T-helper 1 cell treated with Interleukin-12 subunit alpha and Interleukin-12 subunit beta and Interleukin-4 antibody, amounts not matched to agents 30 ng/mL and 1 ng/mL, for 36 hours (primary cell): Measurements from ENCODE around the gene SYT11. TPM values are rescaled to one million over a fixed set of nuclear protein-coding genes. Genes with fewer than 3 reads are reported as not detected.
"Not testable (repeated sequence)": the region's sequence is repeated elsewhere in the genome, so short reads cannot be mapped to it uniquely, and the experiment has no call there.

ENCODE experiments used
- intact Hi-C: fragments of 100-400 bp; cut with micrococcal nuclease; formaldehyde crosslinking; loops from one replicate; pipeline ENCODE4 v1.15.1; 2024
- total RNA-seq: library from RNA; stranded (reverse); gene quantifications from 2 replicates; pipeline ENCODE4 v1.2.3, GENCODE V29; 2022

SYT11 gene, protein sequence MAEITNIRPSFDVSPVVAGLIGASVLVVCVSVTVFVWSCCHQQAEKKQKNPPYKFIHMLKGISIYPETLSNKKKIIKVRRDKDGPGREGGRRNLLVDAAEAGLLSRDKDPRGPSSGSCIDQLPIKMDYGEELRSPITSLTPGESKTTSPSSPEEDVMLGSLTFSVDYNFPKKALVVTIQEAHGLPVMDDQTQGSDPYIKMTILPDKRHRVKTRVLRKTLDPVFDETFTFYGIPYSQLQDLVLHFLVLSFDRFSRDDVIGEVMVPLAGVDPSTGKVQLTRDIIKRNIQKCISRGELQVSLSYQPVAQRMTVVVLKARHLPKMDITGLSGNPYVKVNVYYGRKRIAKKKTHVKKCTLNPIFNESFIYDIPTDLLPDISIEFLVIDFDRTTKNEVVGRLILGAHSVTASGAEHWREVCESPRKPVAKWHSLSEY
- total RNA-seq = 38.3 and 38.8 TPM in 2 replicates

DNA sequence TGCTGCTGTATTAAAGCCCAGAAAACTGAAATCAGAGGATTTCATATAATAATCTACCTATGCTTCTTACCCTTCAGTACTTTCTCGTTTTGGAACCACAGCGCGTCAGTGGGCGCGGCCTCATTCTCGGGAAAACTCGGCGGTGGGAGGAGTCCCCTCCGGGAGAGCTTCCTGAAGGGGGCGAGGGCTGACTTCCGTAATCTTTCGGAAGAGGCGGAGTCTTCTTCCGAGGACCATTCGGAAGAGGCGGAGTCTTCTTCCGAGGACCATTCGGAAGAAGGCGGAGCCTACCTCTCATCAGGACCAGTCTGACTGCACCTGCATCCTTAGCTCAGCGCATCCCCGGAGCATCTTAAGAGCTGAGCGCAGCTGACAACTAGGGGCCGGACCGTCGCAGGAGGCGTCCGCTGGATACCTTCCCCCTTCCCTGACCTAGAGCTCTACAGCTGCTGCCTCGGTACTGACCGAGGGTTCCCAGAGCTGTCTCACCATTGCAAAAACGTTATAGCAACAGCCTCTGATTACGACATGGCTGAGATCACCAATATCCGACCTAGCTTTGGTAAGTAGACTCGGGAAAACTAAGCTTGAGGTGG, at the start of gene SYT11:
Gene SYT11 (plus strand): TSS at position 334 of the 596 bp plus-strand sequence. CDS start 195 bp downstream, at position 529.
- intact Hi-C loops = loop anchor here (1.0 to 10.0 kb wide), 12 partner anchors 52 to 1639 kb away; partner anchors contain the start of genes ASH1L, FDPS, KHDC4 and MEF2D

DNA sequence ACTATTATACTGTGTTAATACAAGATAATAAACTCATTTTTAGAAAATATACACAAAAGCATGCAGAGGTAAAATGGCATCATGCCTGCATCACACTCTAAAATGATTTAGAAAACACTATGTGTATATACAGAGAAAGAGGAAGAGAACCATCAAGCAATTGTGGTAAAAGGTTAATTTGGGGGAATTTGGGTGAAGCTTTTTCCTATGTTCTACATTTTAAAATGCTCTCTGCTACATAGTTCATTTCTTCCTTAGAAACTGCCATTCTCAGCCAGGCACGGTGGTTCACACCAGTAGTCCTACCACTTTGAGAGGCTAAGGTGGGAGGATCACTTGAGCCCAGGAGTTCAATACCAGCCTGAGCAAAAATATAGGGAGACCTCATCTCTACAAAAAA, 46.5 kb upstream of the SYT11 start:
- intact Hi-C loops = no loop called here

DNA sequence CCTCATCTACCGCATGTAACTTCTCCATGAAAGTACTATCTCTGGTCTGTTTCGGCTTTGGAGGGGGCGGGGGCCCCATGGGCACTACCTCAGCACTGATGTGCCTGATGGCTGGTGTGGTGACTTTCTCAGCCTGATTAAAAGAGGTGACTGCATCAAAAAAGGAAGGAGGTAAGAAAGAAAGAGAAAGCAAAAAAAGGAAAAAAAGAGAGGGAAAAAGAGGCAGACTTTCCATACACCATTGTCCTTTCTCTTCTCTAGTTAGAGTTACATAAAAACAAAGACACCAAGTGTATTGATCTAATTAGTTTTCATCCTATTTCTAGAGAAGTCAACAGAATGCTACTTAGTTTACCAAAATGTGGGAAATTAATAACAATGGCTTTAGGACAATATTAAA, 45.7 kb upstream of the SYT11 start:
- intact Hi-C loops = no loop called here

DNA sequence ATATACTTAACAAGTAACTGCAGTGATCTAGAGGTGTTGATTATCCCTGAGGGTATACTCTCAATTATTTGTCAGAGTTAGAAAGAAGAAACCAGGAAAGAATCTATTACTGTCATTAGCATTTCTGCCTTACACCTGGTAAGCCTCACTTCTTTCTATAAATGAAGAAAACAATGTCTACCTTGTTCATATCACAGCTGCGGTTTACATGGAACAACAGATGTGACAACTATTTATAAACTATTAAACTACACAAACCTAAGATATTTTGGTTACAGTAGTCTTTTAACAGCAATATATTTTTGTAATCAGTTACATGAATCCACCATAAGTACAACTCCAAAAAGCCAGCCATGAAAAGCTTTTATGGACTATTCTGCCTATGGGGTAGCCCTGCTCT, 43.0 kb upstream of the SYT11 start:
- intact Hi-C loops = no loop called here

DNA sequence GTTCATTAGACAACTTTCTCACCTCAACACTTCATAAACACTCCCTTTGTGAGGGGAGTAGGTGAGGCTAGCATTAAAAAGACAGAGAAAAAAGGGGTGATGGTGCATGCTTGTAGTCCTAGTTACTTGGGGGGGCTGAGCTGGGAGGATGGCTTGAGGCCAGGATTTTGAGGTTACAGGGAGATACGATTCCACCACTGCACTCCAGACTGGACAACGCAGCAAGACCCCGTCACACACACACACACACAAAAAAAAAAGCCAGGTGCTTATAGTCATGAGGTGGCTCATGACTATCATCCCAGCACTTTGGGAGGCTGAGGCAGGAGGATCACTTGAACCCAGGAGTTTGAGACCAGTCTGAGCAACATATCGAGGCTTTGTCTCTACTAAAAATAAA, 31.9 kb upstream of the SYT11 start:
- intact Hi-C loops = no loop called here

DNA sequence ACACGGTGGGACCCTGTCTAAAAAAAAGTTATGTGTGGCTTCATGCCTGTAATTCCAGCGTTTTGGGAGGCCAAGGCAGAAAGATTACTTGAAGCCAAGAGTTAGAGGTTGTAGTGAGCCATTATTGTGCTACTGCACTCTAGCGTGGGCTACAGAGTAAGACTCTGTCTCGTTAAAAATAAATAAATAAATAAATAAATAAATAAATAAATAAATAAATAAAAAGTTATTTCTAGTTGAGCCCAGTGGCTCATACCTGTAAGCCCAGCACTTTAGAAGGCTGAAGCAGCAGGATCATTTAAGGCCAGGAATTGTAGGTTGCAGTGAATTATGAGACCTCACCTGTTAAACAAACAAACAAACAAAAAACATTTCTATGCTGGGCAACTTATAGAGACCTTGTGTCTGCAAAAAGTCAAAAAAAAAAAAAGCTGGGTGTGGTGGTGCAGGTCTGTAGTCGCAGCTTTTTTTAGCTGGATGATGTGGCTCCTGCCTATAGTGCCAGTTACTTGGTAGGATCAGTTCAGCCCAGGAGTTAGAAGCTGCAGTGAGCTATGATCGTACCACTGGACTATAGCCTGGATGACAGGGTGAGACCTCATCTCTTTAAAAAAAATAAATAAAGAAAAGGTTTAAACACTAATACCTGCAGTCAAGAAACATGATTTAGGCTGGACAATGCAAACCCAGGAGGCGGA, 27.9 kb upstream of the SYT11 start:
- intact Hi-C loops = no loop called here

DNA sequence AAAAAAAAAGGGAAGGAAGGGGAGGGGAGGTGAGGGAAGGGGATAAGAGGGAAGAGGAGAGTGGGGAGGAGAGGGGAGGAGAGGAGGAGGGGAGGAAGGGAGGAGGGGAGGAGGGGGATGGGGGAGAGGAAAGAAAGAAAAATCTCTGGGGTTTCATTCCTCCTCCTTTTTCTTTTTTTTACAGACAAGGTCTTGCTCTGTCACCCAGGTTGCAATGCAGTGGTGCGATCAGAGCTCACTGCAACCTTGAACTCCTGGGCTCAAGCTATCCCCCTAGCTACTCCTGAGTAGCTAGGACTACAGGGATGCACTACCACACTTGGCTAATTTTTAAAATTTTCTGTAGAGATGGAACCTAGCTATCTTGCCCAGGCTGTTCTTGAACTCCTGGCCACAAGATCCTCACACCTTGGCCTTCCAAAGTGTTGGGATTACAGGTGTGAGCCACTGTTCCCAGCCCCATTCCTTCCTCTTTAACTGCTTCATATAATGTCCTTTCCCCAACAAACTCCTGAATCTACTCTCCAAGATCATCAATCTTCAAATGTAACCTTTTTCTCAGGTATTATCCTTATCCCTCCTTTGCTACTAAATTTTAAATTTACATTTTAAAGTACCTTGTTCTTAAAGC, 25.6 kb upstream of the SYT11 start:
- intact Hi-C loops = no loop called here

DNA sequence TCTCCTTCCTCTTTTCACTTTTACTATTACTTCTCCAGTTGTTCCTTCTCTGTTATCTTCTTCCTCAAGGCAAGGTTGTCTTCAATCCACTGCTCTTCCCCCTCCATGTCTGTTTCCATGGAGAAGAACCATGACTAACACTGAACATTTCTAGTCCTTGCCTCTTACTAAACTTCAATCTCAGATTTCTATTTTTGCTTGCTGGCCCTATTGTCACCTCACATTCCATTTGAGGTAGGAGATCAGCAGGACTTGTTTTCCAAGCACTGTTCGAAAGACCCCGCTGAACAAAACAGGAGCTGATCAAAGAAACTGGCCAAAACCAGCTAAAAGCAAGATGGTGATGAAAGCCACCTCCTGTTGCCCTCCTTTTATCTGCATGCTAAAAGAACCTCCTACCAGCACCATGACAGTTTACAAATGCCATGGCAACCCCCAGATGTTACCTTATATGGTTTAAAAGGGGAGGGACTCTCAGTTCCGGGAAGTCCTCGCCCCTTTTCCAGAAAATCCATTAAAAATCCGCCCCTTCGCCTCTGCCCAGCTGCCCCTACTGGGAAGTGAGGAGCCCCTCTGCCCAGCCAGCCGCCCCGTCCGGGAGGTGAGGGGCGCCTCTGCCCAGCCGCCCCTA, 25.0 kb upstream of the SYT11 start:
- intact Hi-C loops = no loop called here

DNA sequence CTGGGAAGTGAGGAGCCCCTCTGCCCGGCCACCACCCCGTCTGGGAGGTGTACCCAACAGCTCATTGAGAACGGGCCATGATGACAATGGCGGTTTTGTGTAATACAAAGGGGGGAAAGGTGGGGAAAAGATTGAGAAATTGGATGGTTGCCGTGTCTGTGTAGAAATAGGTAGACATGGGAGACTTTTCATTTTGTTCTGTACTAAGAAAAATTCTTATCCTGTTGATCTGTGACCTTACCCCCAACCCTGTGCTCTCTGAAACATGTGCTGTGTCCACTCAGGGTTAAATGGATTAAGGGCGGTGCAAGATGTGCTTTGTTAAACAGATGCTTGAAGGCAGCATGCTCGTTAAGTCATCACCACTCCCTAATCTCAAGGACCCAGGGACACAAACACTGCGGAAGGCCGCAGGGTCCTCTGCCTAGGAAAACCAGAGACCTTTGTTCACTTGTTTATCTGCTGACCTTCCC, 24.4 kb upstream of the SYT11 start:
- intact Hi-C loops = not testable (repeated sequence)

DNA sequence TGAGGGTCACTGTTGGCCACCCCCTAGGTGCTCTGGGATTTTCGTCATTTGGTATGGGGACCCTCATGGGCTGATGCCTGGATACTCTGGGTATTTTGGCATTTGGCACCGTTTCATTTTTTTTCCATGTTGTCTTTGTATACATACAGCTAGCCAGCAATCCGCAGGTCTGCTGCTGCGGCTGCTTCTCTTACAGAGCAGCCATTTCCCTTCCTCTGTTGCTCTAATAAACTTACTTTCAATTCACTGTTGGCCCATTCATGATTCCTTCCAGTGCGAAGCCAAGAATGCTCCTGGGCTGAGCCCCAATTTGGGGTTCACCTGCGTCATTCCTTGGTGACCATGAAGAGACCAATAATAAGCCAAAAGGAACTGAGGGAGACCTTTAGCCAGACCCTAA, 23.8 kb upstream of the SYT11 start:
- intact Hi-C loops = no loop called here

DNA sequence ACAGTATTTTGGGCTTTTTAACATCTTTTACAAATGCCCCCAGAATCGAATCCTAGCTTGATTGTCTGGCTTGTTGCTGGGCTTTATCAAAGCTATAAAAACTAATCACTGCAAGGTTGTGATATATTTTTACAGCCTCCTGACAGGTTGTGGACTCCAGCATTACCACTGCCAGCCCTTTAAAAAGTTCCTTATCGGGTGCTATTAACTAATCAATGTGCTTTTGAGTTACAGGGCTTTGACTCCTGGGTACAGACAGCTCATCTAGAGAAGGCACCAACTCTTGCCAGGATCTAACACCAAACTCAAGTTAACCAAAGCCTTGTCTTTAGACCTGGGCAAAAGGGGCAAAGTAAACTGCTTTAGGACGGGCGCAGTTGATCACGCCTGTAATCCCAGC, 19.0 kb upstream of the SYT11 start:
- intact Hi-C loops = no loop called here

DNA sequence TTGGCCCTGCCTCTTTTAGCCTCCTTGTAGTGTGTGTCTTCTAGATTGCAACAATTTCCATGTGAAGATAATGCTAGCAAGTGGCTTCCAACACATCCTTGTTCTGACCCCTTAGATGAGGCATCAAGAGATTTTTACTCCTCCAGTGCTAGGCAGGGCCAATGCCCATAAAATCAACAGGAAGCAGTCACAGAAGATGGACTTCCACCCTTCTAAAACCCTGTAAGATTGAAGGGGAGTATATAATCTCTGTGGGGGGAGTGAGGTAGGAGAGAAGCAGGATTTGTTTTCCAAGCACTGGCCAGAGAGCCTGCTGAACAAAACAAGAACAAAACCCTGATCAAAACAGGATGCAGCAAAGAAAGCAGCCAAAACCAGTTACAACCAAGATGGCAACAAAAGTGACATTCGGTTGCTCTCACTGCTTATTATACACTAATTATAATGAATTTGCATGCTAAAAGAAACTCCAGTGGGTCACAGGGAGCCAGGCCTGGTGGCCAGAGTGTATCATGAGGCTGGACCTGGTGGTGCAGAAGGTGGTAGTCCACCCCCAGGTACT, 14.4 kb upstream of the SYT11 start:
- intact Hi-C loops = no loop called here

DNA sequence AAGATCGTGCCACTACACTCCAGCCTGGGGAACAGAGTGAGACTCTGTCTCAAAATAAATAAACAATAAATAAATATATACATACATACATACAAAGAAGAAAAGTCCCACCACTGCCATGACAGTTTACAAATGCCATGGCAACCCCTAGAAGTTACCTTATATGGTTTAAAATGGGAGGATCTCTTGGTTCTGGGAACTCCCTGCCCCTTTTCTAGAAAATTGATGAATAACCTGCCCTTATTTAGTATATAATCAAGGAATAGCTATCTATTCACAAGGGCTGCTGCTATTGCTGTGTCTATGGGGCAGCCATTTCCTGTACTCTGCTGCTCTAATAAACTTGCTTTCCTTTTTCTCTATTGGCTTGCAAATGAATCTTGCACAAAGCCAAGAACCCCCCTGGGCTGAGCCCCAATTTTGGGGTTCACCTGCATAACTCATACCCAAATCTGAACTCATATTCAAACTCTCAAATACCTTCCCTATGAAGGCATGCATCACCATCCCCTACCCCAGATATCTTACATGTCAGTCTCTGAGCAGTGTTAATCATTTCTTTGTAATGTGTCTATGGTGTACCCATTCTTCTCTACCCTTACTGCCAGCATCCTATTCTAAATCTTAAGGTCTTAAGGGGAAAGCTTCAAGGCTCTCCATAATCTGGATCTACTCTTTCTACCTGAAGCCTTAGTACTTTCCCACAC, 11.4 kb upstream of the SYT11 start:
- intact Hi-C loops = no loop called here

DNA sequence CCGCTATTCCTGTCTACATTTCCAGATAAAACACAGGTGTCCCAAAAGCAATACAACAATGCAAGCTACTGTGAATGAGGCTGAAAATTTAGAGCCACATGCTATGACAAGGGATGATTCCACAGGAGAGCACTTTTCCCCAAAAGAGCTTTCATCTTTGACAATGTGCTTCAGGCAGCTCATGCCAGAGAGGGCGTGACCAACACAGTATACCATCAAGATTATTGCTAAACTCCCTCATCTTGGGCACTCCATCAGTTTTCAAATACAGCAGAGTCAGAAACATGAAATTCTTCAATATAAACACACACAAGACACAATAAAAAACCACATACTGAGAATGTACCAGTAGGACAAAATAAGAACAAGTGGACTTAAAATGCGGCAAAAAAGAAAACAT, 9.0 kb upstream of the SYT11 start:
- intact Hi-C loops = loop anchor here (10.0 kb wide), 1 partner anchor 654 kb away; the partner anchor contains the start of gene MEF2D

DNA sequence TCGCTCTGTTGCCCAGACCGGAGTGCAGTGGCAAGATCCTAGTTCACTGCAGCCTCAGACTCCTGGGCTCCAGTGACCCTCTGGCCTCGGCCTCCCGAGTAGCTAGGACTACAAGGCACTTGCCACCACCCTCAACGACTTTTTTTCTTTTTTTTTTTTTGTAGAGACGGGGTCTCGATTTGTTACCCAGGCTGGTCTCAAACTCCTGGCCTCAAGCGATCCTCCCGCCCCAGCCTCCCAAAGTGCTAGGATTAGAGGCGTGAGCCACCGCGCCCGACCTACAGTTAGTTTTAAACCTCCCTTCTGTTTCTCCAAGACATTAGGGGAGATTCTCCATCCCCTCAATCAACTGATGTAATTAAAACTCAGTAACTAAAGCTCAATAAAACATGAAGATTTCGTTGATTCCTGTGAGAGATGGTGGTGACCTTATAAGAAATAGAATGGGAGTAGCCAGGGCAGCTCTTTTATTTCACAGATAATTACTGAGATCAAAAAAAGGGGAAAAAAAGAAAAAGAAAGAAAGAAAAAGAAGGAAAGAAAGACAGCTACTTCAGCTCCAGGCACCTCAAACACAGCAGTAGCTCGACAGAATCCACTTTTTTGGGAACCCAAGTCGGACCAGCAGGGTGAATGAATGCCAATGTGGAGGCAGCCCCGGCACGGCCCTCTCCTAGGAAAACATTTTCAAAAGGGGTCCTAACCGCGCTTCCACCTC, 3.0 kb upstream of the SYT11 start:
- intact Hi-C loops = loop anchor here (5.0 to 10.0 kb wide), 5 partner anchors 294 to 886 kb away; partner anchors contain the start of genes ASH1L, MEF2D, MRPL24 and RUSC1

DNA sequence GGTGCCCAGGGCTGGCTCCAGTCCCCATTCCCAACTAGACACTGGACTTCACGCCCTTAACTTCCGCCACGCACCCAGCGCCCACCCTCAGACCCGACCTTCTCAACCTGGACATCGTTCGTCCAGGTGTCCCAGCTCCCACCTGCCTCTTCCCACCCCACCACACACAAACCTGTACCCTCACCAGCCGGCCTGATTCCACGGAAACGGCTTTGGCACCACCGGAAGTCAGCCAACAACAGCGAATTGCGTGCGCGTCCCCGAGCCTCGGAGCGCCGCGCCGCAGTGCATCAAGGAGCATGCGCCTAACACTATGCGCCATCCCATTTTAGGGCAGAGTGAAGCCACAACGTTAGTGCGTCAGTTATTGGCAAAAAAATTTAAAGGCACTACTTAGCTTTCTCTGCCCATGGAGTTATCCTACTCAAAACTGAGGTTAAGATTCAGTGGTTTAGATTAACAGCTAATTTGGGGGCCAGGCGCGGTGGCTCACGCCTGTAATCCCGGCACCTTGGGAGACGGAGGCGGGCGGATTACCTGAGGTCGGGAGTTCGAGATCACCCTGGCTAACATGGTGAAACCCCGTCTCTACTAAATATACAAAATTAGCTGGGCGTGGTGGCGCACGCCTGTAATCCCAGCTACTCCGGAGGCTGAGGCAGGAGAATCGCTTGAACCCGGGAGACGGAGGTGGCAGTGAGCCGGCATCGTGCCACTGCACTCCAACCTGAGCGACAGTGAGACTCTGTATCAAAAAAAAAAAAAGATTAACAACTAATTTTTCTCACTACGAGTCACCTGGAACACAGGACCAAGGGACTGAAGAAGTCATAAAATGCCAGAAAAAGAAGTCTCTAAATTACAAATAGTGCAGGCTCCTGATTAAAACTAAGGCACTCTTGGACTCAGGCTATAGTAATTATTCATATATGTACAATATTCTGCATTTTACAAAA, 2.1 kb upstream of the SYT11 start, which contains the start of gene GON4L:
Gene GON4L (minus strand): TSS at position 240 of the 956 bp plus-strand sequence. CDS start 3,434 bp downstream, outside the sequence.
- intact Hi-C loops = loop anchor here (1.0 to 10.0 kb wide), 10 partner anchors 164 to 885 kb away; partner anchors contain the start of genes ASH1L, CLK2, LAMTOR2 and MEF2D

DNA sequence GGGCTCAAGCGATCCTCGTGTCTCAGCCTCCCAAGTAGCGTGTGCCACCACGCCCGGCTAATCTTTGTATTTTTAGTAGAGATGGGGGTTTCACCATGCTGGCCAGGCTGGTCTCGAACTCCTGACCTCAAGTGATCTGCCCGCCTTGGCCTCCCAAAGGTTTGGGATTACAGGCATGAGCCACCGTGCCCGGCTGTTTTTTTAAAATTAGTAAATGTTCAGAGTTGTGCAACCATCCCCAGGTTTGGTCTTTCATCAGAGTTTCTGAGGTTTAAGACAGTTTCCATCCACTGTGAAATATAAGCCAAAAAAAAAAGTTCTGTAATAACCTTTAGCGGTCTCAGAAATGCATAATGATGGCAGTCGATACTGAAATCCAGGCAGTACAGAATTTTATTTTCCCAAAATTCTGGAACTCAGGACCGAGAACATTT, 550 bp upstream of the SYT11 start:
- intact Hi-C loops = loop anchor here (1.0 to 10.0 kb wide), 12 partner anchors 52 to 1638 kb away; partner anchors contain the start of genes ASH1L, FDPS, KHDC4 and MEF2D
